ENCODE data around the gene THOC2. TPM values are rescaled to one million over a fixed set of nuclear protein-coding genes. Genes with fewer than 3 reads are reported as not detected.
A peak's percentile ranks its signal among the peaks of the same experiment; 100 is the strongest.

Gene THOC2
- total RNA-seq, 2 donors from 2014 or later = 88.8 to 93.2 TPM

- DNase-seq = peak; percentile 89
- peak overlapping the region; percentile 96 for H3K27ac Mint-ChIP-seq
- H3K36me3 Mint-ChIP-seq (ENCODE audit: low read depth) = peaks cover 21% of the 10 kb centered on the region
- Histone ChIP-seq H3K4me3 (ENCODE audit: low read length) (peak overlapping the region; percentile 62), H3K27ac (ENCODE audit: low read depth, low read length) (peak overlapping the region; percentile 32), H3K9ac (ENCODE audit: extremely low read depth, low read length, poor library complexity, severe bottlenecking) (no peak overlapping the region), H3K4me1 (ENCODE audit: control insufficient read depth, insufficient read depth, low read length) (peaks cover 4% of the 10 kb centered on the region), H3K9me3 (ENCODE audit: control insufficient read depth, low read length) (no peaks in the 10 kb centered on the region), H3K27me3 (ENCODE audit: control insufficient read depth, insufficient read depth, low read length, poor library complexity, severe bottlenecking) (no peaks in the 10 kb centered on the region), H3K36me3 (ENCODE audit: control insufficient read depth, insufficient read depth, low read length) (peaks cover 15% of the 10 kb centered on the region)
- no peak for TF ChIP-seq CTCF (conservative IDR thresholded peaks at IDR 0.05)
- no peaks in the 10 kb centered on the region for H3K27me3 Mint-ChIP-seq (ENCODE audit: insufficient read depth)
- peaks cover 68% of the 10 kb centered on the region for H3K9me3 Mint-ChIP-seq
- peaks cover 27% of the 10 kb centered on the region for H3K4me1 Mint-ChIP-seq
- WGBS, 2 experiments (ENCODE audit: insufficient coverage in 1 of 2, insufficient read length in 1 of 2) = 38 to 80% methylated on average over 1 to 20 of the region's 20 CpGs
- peak overlapping the region; percentile 40 for H3K4me3 Mint-ChIP-seq
These were observed 84.6 kb downstream of the THOC2 start for GRCh38 chrX:123648028-123648810.

- TF ChIP-seq CTCF (conservative IDR thresholded peaks at IDR 0.05) = no peak
- Histone ChIP-seq H3K36me3 (ENCODE audit: control insufficient read depth, insufficient read depth, low read length) (peaks cover 19% of the 10 kb centered on the region), H3K9ac (ENCODE audit: extremely low read depth, low read length, poor library complexity, severe bottlenecking) (no peak overlapping the region), H3K4me1 (ENCODE audit: control insufficient read depth, insufficient read depth, low read length) (peaks cover 4% of the 10 kb centered on the region), H3K27ac (ENCODE audit: low read depth, low read length) (no peak overlapping the region), H3K9me3 (ENCODE audit: control insufficient read depth, low read length) (no peaks in the 10 kb centered on the region), H3K27me3 (ENCODE audit: control insufficient read depth, insufficient read depth, low read length, poor library complexity, severe bottlenecking) (no peaks in the 10 kb centered on the region), H3K4me3 (ENCODE audit: low read length) (no peak overlapping the region)
- H3K27ac Mint-ChIP-seq = no peak overlapping the region
- no peak overlapping the region for H3K4me3 Mint-ChIP-seq
- peaks cover 64% of the 10 kb centered on the region for H3K9me3 Mint-ChIP-seq
- peaks cover 21% of the 10 kb centered on the region for H3K36me3 Mint-ChIP-seq (ENCODE audit: low read depth)
- H3K4me1 Mint-ChIP-seq = peaks cover 22% of the 10 kb centered on the region
- WGBS, 2 experiments (ENCODE audit: insufficient coverage in 1 of 2, insufficient read length in 1 of 2) = 93% methylated on average over 4 of the region's 4 CpGs; no CpG with 5 or more reads in 1 of the 2 experiments
- no peak for DNase-seq
- no peaks in the 10 kb centered on the region for H3K27me3 Mint-ChIP-seq (ENCODE audit: insufficient read depth)
These were observed 85.6 kb downstream of the THOC2 start for GRCh38 chrX:123647244-123647643.

- H3K9me3 Mint-ChIP-seq = peaks cover 32% of the 10 kb centered on the region
These were observed 103.3 kb downstream of the THOC2 start for GRCh38 chrX:123629502-123629901.

More at GRCh38 chrX:123629502-123629901, 103.3 kb downstream of the THOC2 start:
- H3K27ac Mint-ChIP-seq = no peak overlapping the region
- no peak for DNase-seq
- Histone ChIP-seq H3K4me3 (ENCODE audit: low read length) (no peak overlapping the region), H3K27me3 (ENCODE audit: control insufficient read depth, insufficient read depth, low read length, poor library complexity, severe bottlenecking) (no peaks in the 10 kb centered on the region), H3K27ac (ENCODE audit: low read depth, low read length) (no peak overlapping the region), H3K9ac (ENCODE audit: extremely low read depth, low read length, poor library complexity, severe bottlenecking) (no peak overlapping the region), H3K4me1 (ENCODE audit: control insufficient read depth, insufficient read depth, low read length) (no peaks in the 10 kb centered on the region), H3K36me3 (ENCODE audit: control insufficient read depth, insufficient read depth, low read length) (peaks cover 48% of the 10 kb centered on the region), H3K9me3 (ENCODE audit: control insufficient read depth, low read length) (no peaks in the 10 kb centered on the region)
- H3K27me3 Mint-ChIP-seq (ENCODE audit: insufficient read depth) = no peaks in the 10 kb centered on the region
- peaks cover 8% of the 10 kb centered on the region for H3K4me1 Mint-ChIP-seq
- H3K36me3 Mint-ChIP-seq (ENCODE audit: low read depth) = peaks cover 47% of the 10 kb centered on the region
- no peak for TF ChIP-seq CTCF (conservative IDR thresholded peaks at IDR 0.05)
- WGBS, 2 experiments (ENCODE audit: insufficient coverage in 1 of 2, insufficient read length in 1 of 2) = 93 to 100% methylated on average over 1 to 3 of the region's 3 CpGs
- H3K4me3 Mint-ChIP-seq = no peak overlapping the region
